Measurements from ENCODE around the gene SLC4A7. TPM values are rescaled to one million over a fixed set of nuclear protein-coding genes. Genes with fewer than 3 reads are reported as not detected.
"Not testable (repeated sequence)": the region's sequence is repeated elsewhere in the genome, so short reads cannot be mapped to it uniquely, and the experiment has no call there.

Gene SLC4A7
- total RNA-seq, 2 experiments from 2014 or later, result 48.0 to 48.8 TPM

DNA sequence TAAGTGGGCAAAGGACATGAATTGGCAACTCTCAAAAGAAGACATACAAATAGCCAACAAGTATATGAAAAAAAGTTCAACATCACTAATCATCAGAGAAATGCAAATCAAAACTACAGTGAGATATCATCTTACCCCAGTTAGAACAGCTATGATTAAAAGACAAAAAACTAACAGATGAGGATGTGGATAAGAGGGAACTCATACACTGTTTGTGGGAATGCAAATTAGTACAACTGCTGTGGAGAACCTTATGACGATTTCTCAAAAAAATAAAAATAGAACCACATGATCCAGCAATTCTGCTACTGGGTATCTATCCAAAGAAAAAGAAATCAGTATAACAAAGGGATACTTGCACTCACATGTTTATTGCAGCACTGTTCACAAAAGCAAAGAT, 143.7 kb downstream of the SLC4A7 start:
- peaks cover 3% of the 10 kb centered on the region for H3K4me1 Mint-ChIP-seq (ENCODE audit: low read depth)
- no peaks in the 10 kb centered on the region for H3K36me3 Mint-ChIP-seq (ENCODE audit: low read depth)
- ChIA-PET POLR2A (no interaction called here), CTCF (no interaction called here)
- H3K9me3 Mint-ChIP-seq, result no peaks in the 10 kb centered on the region
- ATAC-seq (no peak), DNase-seq (no peak)
- no peaks in the 10 kb centered on the region for H3K27me3 Mint-ChIP-seq
- intact Hi-C loops (cut with micrococcal nuclease), result no loop called here
- H3K27ac Mint-ChIP-seq, result no peak overlapping the region
- H3K4me3 Mint-ChIP-seq, result no peak overlapping the region
- TF ChIP-seq CTCF (IDR thresholded peaks at IDR 0.05), result no peak

DNA sequence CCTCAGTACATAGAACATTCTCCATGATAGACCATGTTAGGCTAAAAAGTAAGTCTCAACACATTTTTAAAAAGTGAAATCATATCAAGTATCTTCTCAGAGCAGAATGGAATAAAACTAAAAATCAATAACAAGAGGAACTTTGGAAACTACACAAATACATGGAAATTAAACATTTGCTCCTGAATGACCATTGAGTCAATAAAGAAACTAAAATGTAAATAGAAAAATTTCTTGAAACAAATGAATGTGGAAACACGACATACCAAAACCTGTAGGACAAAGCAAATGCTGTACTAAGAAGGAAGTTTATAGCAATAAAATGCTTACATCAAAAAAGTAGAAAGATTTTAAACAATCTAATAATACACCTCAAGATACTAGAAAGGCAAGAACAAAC, 148.6 kb downstream of the SLC4A7 start:
- ChIA-PET CTCF (no interaction called here), POLR2A (no interaction called here)
- no peak for TF ChIP-seq CTCF (IDR thresholded peaks at IDR 0.05)
- Mint-ChIP-seq H3K4me1 (ENCODE audit: low read depth) (no peaks in the 10 kb centered on the region), H3K9me3 (no peaks in the 10 kb centered on the region), H3K27ac (no peak overlapping the region), H3K27me3 (no peaks in the 10 kb centered on the region), H3K4me3 (no peak overlapping the region), H3K36me3 (ENCODE audit: low read depth) (no peaks in the 10 kb centered on the region)
- intact Hi-C loops (cut with micrococcal nuclease), result no loop called here
- DNase-seq, result no peak
- no peak for ATAC-seq

GRCh38 chr3:27333843-27334242, 150.3 kb downstream of the SLC4A7 start:
- Mint-ChIP-seq H3K36me3 (ENCODE audit: low read depth) (no peaks in the 10 kb centered on the region), H3K4me3 (no peak overlapping the region), H3K4me1 (ENCODE audit: low read depth) (no peaks in the 10 kb centered on the region), H3K27ac (no peak overlapping the region), H3K27me3 (no peaks in the 10 kb centered on the region), H3K9me3 (peaks cover 3% of the 10 kb centered on the region)
- TF ChIP-seq CTCF (IDR thresholded peaks at IDR 0.05), result no peak
- no peak for DNase-seq
- ChIA-PET CTCF (no interaction called here), POLR2A (no interaction called here)
- ATAC-seq, result no peak
- intact Hi-C loops (cut with micrococcal nuclease), result no loop called here

DNA sequence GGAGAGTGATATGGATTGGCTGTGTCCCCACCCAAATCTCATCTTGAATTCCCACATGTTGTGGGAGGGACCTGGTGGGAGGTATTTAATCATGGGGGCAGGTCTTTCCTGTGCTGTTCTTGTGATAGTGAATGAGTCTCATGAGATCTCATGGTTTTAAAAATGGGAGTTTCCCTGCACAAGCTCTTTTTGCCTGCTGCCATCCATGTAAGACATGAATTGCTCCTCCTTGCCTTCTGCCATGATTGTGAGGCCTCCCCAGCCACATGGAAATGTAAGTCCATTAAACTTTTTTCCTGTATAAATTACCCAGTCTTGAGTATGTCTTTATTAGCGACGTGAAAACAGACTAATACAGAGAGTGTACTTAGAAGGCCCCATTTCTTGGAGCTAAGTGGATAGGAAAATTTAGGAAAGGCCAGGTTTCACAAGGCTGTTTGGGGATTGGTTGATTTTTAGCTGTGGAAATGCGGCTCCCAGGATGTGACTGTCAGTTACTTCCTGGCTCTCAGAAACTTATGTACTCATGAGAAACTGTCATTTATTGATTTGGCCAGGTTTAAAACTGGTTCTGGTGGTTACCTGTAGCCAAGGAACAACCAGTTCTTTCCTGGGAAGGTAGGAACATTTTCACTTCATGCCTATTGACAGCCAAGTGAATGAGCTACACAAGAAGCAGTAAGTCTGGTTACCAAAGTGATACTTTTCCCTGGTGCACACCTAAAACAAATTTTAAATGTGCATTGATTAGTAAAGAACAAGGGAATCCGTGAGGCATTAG, 155.0 kb downstream of the SLC4A7 start:
- POLR2A ChIA-PET; DNase-seq; ATAC-seq; H3K4me3 Mint-ChIP-seq; H3K9me3 Mint-ChIP-seq; CTCF ChIA-PET; H3K27ac Mint-ChIP-seq; H3K4me1 Mint-ChIP-seq (ENCODE audit: low read depth); H3K27me3 Mint-ChIP-seq; intact Hi-C loops (cut with micrococcal nuclease); H3K36me3 Mint-ChIP-seq (ENCODE audit: low read depth): not testable (repeated sequence)

- no peaks in the 10 kb centered on the region for H3K27me3 Mint-ChIP-seq
- H3K36me3 Mint-ChIP-seq (ENCODE audit: low read depth), result no peaks in the 10 kb centered on the region
- ATAC-seq (no peak), DNase-seq (no peak)
- ChIA-PET CTCF (interaction anchor here (0.9 to 1.7 kb wide), 3 partner anchors 9 to 193 kb away, joined by 3 to 4 read pairs (median 3); no protein-coding TSS in a partner anchor), POLR2A (no interaction called here)
- no peak for TF ChIP-seq CTCF (IDR thresholded peaks at IDR 0.05)
- no peaks in the 10 kb centered on the region for H3K4me1 Mint-ChIP-seq (ENCODE audit: low read depth)
- no peak overlapping the region for H3K4me3 Mint-ChIP-seq
- intact Hi-C loops (cut with micrococcal nuclease), result no loop called here
- no peak overlapping the region for H3K27ac Mint-ChIP-seq
- peaks cover 5% of the 10 kb centered on the region for H3K9me3 Mint-ChIP-seq
Observed at GRCh38 chr3:27326629-27327545, 157.3 kb downstream of the SLC4A7 start.
